Motor neuron (in vitro differentiated cells): ENCODE measurements around the gene NEMP1. TPM values are rescaled to one million over a fixed set of nuclear protein-coding genes. Genes with fewer than 3 reads are reported as not detected.
"Not testable (repeated sequence)": the region's sequence is repeated elsewhere in the genome, so short reads cannot be mapped to it uniquely, and the experiment has no call there.

Source experiments
- ATAC-seq, 8 experiments: fragments of 200-7000 bp; cut with Tn5 transposase; replicated peaks in 6 of 8; 2 replicates each; pipeline ENCODE4 v1.8.0; 2021; ENCODE audit warnings: mild to moderate bottlenecking in 8 of 8, moderate library complexity in 8 of 8
- H3K27ac ChIP-seq, 2 donors: fragments of 250-450 bp; sonication (Bioruptor Pico); 2 replicates each; pipeline ENCODE4 v1.9.0; 2021; ENCODE audit warnings: antibody characterized with exemption in 2 of 2, mild to moderate bottlenecking in 2 of 2, moderate library complexity in 1 of 2
- H3K4me1 ChIP-seq, 2 donors: fragments of 250-450 bp; sonication (Bioruptor Pico); replicated peaks in 1 of 2; 2 replicates each; pipeline ENCODE4 v1.6.1; 2021; ENCODE audit warnings: antibody characterized with exemption in 2 of 2, mild to moderate bottlenecking in 2 of 2, moderate library complexity in 1 of 2
- H3K4me3 ChIP-seq, 5 donors: fragments of 250-450 bp; sonication (Bioruptor Pico); 2 replicates each; pipeline ENCODE4 v1.9.0; 2021; ENCODE audit warnings: antibody characterized with exemption in 5 of 5, mild to moderate bottlenecking in 5 of 5, moderate library complexity in 4 of 5
- WGBS, 10 experiments: fragments of 450-650 bp; shearing (Covaris generic); methylation state at CpG; one replicate each; pipeline ENCODE4 v1.0.0; 2022; 5-methylcytosine and 5-hydroxymethylcytosine counted together
- in situ Hi-C, 9 experiments: fragments of 400-800 bp; cut with MboI; loops; one replicate each; pipeline ENCODE4 v1.15.0; 2021; ENCODE audit warnings: low sequenced_read_pairs in 9 of 9, low pct_unique_long_range_greater_than_20kb in 2 of 9; ENCODE audit not compliant: unreplicated experiment in 9 of 9
- total RNA-seq, 8 experiments: library from RNA; unstranded; fragments of 300-600 nt; gene quantifications; 2 replicates each; pipeline versions ENCODE4 v1.2.3 to v1.2.4, GENCODE V29; 2022

NEMP1 gene
- total RNA-seq, 8 experiments from 2014 or later = 3.7 to 19.8 (median 6.4) TPM

- in situ Hi-C loops = loop anchor here in 1 of 9 experiments (25.0 kb wide), 1 partner anchor 528 kb away; the partner anchor contains the start of gene RBMS2
- Histone ChIP-seq H3K4me3 (no peak overlapping the region), H3K27ac (no peak overlapping the region), H3K4me1 (no peaks in the 10 kb centered on the region)
- peak in 3 of 8 experiments; percentile 14 to 57 (median 55) for ATAC-seq
- 0 to 100% (median 75%) methylated on average over 1 to 4 of the region's 4 CpGs; no CpG with 5 or more reads in 1 of the 10 experiments for WGBS, 10 experiments
Observed at GRCh38 chr12:57040211-57040610, 38.4 kb downstream of the NEMP1 start.

- 60 to 89% (median 70%) methylated on average over 1 to 5 of the region's 9 CpGs for WGBS, 10 experiments
- in situ Hi-C loops = loop anchor here in 1 of 9 experiments (25.0 kb wide), 1 partner anchor 527 kb away; the partner anchor contains the start of gene RBMS2
- no peak for ATAC-seq
- Histone ChIP-seq H3K4me3 (no peak overlapping the region), H3K4me1 (no peaks in the 10 kb centered on the region), H3K27ac (no peak overlapping the region)
Observed at GRCh38 chr12:57039016-57039798, 39.4 kb downstream of the NEMP1 start.

GRCh38 chr12:57037264-57037663 lies 41.3 kb downstream of the NEMP1 start:
- H3K4me3 ChIP-seq = no peak overlapping the region
- in situ Hi-C loops = loop anchor here in 1 of 9 experiments (25.0 kb wide), 1 partner anchor 525 kb away; the partner anchor contains the start of gene RBMS2
- H3K4me1 ChIP-seq = no peaks in the 10 kb centered on the region
- no peak for ATAC-seq
- whole genome bisulfite sequencing, 10 experiments = 10 to 80% (median 33%) methylated on average over 1 to 3 of the region's 3 CpGs; no CpG with 5 or more reads in 5 of the 10 experiments
- H3K27ac ChIP-seq = no peak overlapping the region

- in situ Hi-C loops = loop anchor here in 1 of 9 experiments (25.0 kb wide), 1 partner anchor 521 kb away; the partner anchor contains the start of gene RBMS2
- ATAC-seq = no peak
- Histone ChIP-seq H3K27ac (no peak overlapping the region), H3K4me3 (no peak overlapping the region), H3K4me1 (peaks cover 5 to 7% of the 10 kb centered on the region in 2 donors)
- 83 to 100% (median 100%) methylated on average over 1 to 3 of the region's 3 CpGs; no CpG with 5 or more reads in 2 of the 10 experiments for WGBS, 10 experiments
Observed at GRCh38 chr12:57033431-57033830, 45.2 kb downstream of the NEMP1 start.

GRCh38 chr12:57031789-57032188 lies 46.8 kb downstream of the NEMP1 start:
- Histone ChIP-seq H3K4me1 (peaks cover 16 to 20% of the 10 kb centered on the region in 2 donors), H3K4me3 (no peak overlapping the region), H3K27ac (peak overlapping the region in 1 of 2 donors; percentile 56)
- 40 to 58% (median 55%) methylated on average over 1 to 4 of the region's 7 CpGs; no CpG with 5 or more reads in 6 of the 10 experiments for WGBS, 10 experiments
- in situ Hi-C loops = loop anchor here in 1 of 9 experiments (25.0 kb wide), 1 partner anchor 519 kb away; the partner anchor contains the start of gene RBMS2
- ATAC-seq = no peak

- Histone ChIP-seq H3K4me3 (no peak overlapping the region), H3K4me1 (peaks cover 17 to 21% of the 10 kb centered on the region in 2 donors), H3K27ac (no peak overlapping the region)
- WGBS, 10 experiments = 17 to 57% (median 33%) methylated on average over 1 to 2 of the region's 2 CpGs; no CpG with 5 or more reads in 5 of the 10 experiments
- peak in 7 of 8 experiments; percentile 20 to 78 (median 40) for ATAC-seq
- in situ Hi-C loops = loop anchor here in 1 of 9 experiments (25.0 kb wide), 1 partner anchor 519 kb away; the partner anchor contains the start of gene RBMS2
Observed at GRCh38 chr12:57031138-57031725, 47.4 kb downstream of the NEMP1 start.

GRCh38 chr12:57029457-57029856 lies 49.1 kb downstream of the NEMP1 start:
- no peak overlapping the region for H3K4me3 ChIP-seq
- peak in 1 of 8 experiments; percentile 55 for ATAC-seq
- in situ Hi-C loops = loop anchor here in 1 of 9 experiments (25.0 kb wide), 1 partner anchor 517 kb away; the partner anchor contains the start of gene RBMS2
- WGBS, 10 experiments = 17 to 100% (median 79%) methylated on average over 2 to 4 of the region's 7 CpGs; no CpG with 5 or more reads in 4 of the 10 experiments
- H3K27ac ChIP-seq = no peak overlapping the region
- H3K4me1 ChIP-seq = peaks cover 17 to 21% of the 10 kb centered on the region in 2 donors

GRCh38 chr12:57027805-57028153 lies 50.8 kb downstream of the NEMP1 start:
- Histone ChIP-seq H3K4me3 (no peak overlapping the region), H3K4me1 (peaks cover 17 to 21% of the 10 kb centered on the region in 2 donors), H3K27ac (no peak overlapping the region)
- in situ Hi-C loops = loop anchor here in 1 of 9 experiments (25.0 kb wide), 1 partner anchor 515 kb away; the partner anchor contains the start of gene RBMS2
- WGBS, 10 experiments = 11 to 100% (median 72%) methylated on average over 1 to 5 of the region's 5 CpGs
- ATAC-seq = peak in 1 of 8 experiments; percentile 9

- in situ Hi-C loops = loop anchor here in 1 of 9 experiments (25.0 kb wide), 1 partner anchor 515 kb away; the partner anchor contains the start of gene RBMS2
- peaks cover 17 to 21% of the 10 kb centered on the region in 2 donors for H3K4me1 ChIP-seq
- ATAC-seq = peak in 7 of 8 experiments; percentile 51 to 91 (median 81)
- 24 to 100% (median 53%) methylated on average over 1 to 8 of the region's 13 CpGs; no CpG with 5 or more reads in 1 of the 10 experiments for WGBS, 10 experiments
- H3K4me3 ChIP-seq = no peak overlapping the region
- no peak overlapping the region for H3K27ac ChIP-seq
Observed at GRCh38 chr12:57027011-57027804, 51.4 kb downstream of the NEMP1 start.

- Histone ChIP-seq H3K4me3 (no peak overlapping the region), H3K4me1 (peaks cover 12 to 13% of the 10 kb centered on the region in 2 donors), H3K27ac (no peak overlapping the region)
- WGBS, 10 experiments = 16 to 100% (median 70%) methylated on average over 1 to 2 of the region's 2 CpGs; no CpG with 5 or more reads in 6 of the 10 experiments
- ATAC-seq = no peak
- in situ Hi-C loops = loop anchor here in 1 of 9 experiments (25.0 kb wide), 1 partner anchor 513 kb away; the partner anchor contains the start of gene RBMS2
Observed at GRCh38 chr12:57025196-57025595, 53.4 kb downstream of the NEMP1 start.

GRCh38 chr12:57022324-57022723 lies 56.3 kb downstream of the NEMP1 start:
- ATAC-seq, H3K4me3 ChIP-seq, H3K4me1 ChIP-seq, H3K27ac ChIP-seq, in situ Hi-C loops: not testable (repeated sequence)
- WGBS, 10 experiments = 67 to 100% (median 85%) methylated on average over 1 to 5 of the region's 5 CpGs; no CpG with 5 or more reads in 4 of the 10 experiments
